GM11168 (cell line): ENCODE data around the gene SPTBN5.

Experiments
- in situ Hi-C: fragments of 300-500 bp; cut with MboI; formaldehyde crosslinking; loops from one replicate; pipeline ENCODE4 v1.12.0; 2022; ENCODE audit warnings: low sequenced_read_pairs; ENCODE audit not compliant: unreplicated experiment

SPTBN5 gene

DNA sequence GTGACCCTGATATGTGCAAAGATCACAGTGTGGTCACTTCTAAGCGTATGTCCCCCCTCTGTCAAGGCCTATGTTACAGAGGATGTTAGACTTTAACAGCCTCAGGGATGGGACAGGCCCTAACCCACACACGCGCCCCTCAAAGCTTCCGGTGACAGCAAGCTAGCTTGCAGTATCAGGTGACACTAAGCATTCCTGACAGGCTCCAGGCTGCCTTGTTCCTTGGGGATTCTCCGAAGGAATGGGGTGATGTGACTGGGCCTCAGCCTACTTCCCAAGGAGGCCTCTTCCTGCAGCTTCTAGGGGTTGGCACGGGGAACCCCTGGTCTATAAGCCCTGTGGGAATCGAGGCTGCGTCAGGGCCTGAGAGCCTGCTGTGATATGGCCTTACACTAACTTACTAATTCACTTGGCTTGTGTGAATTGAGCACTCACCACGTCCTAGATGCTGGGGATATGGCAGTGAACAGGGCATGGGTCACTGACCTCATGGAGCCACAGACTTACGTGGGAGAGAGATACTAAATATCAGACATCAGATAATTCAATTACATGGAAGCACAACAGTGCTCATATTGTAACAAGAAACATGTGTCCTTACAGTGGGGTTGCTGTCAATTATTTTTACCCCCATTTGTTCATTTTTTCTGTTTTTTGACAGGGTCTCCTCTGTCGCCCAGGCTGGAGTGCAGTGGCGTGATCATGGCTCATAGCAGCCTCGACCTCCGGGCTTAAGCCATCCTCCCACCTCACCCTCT lies 11.4 kb upstream of the SPTBN5 start:
- in situ Hi-C loops, result no loop called here

DNA sequence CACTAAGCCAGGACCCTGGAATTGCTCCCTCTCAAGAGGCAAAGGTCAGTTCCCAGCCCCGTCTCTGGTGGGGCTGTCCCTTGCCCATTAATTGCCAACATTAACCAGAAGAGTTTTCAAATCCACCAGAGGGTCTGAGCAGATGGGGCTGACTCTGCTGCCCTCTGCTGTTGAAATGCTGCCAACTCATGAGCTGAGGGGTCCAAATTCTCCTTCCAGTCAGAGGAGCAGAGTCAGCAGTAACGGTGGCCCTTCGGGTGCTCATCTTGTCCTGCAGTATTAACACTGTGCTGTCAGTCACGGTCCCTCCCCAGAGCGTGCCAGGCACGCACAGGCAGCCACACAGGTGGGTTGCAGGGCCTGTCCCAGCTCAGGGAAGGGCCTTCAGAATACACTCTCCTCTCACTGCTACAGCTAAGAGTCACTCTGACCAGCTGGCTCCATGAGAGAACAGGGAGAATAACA lies 10.7 kb upstream of the SPTBN5 start:
- in situ Hi-C loops, result no loop called here

DNA sequence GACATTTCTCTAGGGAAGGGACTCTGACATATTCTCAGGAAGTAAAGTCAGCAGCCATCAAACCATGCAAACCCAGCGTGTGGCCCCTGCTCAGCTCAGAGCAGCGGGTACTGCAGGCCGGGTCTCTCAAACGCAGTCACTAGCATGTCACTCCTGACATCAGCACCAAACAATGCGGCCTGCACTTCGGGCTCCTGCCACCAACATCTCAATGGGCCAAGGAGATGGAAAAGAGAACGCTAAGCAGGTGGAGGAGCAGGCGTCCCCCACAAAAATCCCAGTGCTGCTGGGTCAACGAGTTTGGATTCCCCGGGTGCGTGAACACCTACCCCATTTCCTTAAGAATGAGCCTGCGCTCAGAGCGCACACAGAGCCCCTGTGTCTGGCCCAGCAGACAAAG lies 9.9 kb upstream of the SPTBN5 start:
- in situ Hi-C loops, result no loop called here

DNA sequence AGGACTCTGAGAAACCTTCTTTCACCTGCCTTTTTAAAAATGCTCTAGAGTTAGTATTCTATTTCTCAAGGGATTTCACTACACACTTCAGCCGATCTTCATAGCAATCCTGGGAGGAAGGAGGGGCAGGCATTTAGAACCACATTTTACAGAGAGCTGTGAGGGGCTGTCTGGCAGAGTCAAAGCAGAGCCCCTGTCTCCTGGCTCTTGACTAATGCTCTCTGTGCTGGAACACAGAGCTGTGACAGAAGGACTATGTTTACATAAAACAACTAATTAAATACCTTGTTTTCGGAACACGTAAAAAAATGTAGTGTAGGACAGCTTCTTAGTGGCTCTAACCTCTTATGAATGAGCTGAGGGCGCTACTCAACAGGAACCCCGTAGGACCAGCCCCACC lies 7.6 kb upstream of the SPTBN5 start:
- in situ Hi-C loops, result no loop called here

DNA sequence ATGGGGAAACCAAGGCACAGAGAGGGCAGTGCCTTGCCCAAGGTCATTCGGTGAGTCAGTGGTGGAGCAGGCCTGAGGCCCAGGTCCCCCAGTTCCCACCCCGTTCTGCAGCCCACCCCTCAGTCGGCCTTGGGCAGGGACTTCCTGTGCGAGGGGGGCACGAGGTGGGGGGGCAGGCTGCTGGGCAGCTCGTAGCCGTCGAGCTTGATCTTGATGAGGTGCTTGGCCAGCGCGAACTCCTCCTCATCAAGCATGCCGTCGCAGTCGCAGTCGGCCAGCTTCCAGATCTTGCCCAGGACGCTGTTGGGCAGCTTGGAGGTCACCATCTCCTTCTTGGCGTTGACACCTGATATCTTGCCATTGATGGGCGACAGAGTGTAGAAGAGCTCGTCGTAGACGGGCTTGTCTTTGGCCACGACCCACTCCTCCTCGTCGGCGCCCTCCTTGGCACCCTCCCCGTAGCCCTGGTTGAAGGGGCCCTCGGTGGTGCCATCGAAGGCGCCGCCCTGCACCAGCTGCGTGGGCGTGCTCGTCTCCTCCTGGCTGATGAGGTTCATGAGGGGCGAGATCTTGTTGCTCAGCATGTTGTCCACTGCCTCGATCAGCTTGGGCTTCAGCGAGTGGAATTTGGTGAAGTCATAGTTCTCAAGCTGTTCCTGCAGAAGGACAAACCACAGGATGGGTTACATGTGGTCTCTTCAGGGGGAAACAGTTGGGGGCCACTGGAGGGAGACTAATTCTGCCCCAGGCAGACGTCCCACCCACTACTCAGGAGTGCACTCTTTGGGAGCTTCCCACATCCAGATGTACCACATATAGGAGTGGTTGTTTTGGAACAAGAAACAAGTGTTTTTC lies 6.9 kb upstream of the SPTBN5 start:
- in situ Hi-C loops, result no loop called here

DNA sequence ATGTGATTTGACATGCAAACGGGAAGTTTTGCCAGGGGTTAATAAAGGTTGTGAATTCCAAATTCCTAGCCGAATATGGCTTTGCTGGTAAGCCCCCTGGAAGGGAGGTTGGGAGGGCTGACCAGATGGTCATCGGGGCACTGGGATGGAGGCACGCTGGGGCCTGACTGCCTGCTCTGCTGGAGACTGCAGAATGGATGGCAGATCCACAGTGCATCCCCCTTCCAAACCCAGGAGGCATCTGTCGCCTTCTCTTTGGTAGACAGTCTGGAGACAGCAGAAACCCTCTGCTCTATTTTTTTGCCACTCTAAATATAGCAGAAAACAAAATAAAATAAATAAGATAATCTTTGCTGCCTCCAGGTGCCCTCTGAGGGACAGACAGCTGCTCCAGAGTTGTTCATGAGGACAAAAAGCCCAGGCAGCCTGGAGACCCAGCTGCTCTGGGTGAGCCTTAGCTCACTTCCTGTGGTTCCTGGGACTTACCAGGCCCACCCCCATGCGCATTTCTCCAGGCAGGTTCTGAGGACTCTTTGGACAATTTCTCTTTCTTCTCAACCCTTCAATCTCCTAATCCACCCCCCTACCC lies 6.1 kb upstream of the SPTBN5 start:
- in situ Hi-C loops, result no loop called here

DNA sequence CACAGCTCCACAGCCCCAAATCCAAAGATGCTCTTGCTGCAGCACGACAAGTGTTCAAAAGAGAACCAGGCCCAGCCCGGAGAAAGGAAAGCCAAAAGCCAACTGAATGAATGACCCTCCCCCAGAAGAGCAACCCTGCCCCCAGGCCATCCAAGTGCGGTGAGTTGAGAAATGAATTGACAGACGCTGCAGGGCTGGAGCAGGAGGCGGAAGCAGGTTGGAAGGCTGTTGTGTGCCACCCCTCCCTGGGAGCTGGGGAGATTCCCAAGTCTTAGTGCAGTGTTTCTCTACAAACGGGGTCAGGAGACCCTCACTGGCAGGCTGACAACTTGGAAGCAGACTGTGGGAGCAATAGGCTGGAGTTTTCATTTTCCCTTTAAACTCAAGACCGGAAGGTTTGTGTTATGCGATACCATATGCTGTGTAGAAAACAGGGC lies 3.5 kb upstream of the SPTBN5 start:
- in situ Hi-C loops, result no loop called here

DNA sequence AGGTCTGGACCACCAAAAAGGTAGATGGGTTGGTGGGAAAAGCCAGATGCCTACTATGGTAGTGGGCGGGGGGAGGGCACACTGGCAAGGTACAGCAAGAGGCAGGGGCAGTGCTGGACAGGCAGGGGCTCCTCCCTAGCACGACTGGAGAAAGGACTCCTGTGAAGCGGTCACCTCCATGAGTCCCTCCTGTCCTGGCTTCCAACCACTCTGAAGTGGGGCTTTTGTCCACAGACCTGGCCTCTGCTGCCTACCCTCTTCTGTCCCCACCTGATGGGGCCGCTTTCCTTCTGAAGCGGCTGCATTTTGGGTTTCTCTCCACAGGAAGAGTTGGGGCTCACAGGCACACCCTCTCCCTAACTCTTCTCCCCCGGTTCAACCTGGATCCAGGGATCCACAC lies 2.7 kb upstream of the SPTBN5 start:
- in situ Hi-C loops, result no loop called here

DNA sequence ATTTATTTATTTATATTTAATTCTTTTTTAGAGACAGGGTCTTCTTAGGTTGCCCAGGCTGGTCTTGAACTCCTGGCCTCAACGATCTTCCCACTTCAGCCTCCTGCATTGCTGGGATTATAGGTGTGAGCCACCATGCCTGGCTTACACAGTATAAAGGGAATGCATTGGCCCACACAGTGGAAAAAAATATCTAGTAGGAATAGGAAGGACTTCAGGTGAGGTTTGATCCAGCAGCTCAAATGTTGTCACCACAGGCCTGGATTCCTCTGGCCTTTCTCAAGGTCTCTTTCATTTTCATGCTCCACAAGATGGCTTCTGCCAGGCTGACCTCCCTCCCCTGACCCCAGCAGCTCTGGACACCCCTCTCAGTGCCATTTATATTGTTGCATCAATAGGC lies 2.1 kb upstream of the SPTBN5 start:
- in situ Hi-C loops, result no loop called here

DNA sequence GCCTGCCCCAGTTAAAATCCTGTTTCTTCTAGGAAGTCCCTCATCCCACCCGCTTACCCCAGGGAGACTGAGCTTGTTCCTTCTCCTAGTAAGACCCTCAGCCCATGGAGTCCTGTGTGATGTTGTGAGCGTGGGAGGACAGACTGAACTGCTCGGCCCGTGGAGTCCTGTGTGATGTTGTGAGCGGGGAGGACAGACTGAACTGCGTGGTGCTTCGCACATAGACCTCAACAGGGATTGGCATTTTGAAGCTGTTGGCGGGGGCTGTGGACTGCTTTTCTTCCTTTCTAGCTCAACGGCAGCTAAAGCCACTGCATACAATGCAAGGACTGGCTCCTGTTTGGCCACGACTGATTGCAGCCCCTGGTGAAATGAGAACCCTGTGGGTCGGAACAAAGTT lies 1.6 kb upstream of the SPTBN5 start:
- in situ Hi-C loops, result no loop called here

DNA sequence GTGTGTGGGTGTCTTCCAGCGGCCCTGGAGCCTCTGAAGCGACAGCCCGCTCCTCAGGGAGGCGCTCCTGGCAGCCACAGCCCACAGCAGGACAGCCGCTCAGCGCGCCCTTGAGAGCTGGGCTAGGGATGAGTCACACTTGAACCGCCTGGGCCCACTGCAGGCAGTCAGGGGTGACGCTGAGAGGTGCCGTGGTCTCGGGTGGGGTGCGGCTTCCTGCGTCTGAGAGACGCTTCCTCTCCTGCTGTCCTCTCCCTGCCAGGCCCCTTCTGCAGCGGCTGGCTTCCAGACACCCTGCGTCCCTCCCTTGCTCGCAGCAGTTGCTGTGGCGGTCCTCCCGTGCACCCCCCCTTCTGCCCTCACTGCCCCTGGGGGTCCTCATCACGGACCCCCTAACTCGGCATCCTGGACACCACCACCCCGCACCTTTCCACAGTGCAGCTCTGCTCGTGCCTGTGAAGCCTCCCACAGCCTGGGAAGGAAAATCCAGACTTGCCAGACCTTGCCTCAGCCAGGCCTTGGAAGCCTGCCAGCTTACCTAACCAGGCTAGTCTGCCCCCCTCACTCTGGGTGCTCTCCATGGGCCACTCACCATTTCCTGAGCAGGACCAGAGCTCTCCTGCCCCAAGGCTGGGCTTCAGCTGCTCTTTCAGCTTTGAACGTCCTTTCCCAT lies 1.1 kb upstream of the SPTBN5 start:
- in situ Hi-C loops, result no loop called here

DNA sequence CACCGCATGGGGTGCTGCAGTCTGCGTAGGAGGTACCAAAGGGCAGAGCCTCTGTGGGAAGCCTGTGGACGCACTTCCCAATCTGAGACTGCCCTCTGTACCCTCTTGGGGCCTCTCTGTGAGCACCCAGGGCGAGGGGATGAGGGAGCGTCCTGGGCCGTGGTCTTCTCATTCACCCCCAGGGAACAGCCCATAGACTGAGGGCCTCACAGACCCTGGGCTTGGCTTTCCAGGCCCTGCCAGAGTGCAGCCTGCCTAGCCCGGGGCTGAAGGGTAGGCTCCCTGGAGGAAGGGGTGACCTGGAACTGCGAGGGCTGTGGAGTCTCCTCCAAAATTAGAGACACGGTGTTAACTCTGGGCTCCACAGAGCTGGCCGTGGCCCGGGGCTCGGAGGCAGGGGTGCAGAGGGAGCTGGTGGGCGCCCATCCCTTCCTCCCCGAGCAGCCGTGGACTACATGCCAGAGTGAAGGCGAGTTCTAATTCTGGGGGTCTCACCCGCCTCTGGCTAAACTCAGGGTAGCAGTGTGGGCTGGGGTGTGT lies 468 bp upstream of the SPTBN5 start:
- in situ Hi-C loops, result no loop called here

DNA sequence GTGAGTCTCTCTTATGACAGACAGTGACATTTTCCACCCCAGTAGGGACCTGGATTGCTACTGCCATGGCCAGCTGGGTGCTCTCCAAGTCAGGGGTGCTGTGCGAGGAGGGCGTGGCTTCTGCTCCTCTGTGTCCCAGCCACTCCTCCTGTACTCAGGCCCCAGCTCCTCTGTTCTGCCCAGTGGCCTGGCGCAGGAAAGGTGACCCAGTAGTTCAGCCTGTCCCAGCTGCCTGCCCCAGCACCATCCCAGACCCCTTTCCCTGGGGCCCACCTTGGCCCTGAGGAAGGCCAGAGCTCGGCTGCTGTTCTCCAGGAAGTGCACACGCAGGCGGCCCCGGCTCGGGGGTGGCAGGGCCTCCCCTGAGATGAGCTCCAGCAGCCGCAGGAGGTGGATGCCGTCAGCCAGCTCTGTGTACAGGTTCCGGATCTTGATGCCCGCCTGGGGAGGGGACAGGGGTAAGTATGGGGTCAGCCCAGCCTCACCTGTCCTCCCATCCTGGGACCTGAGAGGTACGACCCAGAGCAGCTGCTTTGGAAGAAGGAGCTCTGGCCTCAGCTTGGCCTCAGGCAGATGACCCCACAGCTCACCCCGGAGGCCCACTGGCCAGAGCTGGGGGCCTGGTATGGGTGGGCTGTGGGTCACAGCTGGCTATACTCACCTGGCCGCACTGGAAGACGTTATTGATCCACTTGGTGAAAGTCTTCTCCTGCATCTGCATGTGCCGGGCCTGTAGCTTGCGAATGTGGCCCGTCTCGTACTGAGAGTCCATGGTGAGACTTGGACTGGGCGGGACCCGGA lies 1.0 kb downstream of the SPTBN5 start:
- in situ Hi-C loops, result no loop called here

DNA sequence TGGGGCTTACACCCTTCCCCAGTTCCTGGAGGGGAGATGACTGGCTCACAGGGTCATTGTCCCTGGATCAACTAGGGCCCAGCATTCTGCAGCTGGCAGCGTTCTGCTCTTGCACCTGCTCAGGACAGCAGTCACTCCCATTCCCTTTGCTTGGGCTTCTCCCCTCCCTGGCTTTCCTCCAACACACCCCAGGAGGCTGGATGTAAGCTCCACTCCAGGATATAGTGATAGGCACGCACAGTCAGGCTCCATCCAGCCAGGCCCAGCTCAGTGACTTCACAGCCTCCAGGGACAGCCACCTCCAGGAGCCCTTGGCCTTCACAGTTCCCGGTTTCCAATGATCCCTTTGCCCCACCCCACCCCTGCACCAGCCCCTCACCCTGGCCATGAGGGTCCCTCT lies 1.9 kb downstream of the SPTBN5 start:
- in situ Hi-C loops, result no loop called here

DNA sequence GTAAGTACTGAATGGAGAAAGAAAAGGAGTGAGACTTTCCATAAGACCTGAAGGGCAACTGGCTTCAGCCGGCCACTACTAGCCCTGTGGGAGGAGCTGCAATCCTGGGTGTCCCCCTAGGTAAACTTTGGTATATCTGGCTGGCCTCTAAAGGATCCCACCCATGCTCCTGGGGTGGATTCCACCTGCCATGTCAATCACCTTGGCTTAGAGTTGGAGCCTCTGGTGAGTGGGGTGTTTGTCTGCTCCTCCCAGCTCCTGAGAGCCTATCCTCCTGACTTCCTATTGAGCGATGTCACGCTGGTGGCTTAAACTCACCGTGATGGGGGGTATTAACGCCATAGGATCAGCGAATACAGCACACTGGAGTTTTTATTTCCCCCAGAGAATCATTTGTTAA lies 2.6 kb downstream of the SPTBN5 start:
- in situ Hi-C loops, result no loop called here

DNA sequence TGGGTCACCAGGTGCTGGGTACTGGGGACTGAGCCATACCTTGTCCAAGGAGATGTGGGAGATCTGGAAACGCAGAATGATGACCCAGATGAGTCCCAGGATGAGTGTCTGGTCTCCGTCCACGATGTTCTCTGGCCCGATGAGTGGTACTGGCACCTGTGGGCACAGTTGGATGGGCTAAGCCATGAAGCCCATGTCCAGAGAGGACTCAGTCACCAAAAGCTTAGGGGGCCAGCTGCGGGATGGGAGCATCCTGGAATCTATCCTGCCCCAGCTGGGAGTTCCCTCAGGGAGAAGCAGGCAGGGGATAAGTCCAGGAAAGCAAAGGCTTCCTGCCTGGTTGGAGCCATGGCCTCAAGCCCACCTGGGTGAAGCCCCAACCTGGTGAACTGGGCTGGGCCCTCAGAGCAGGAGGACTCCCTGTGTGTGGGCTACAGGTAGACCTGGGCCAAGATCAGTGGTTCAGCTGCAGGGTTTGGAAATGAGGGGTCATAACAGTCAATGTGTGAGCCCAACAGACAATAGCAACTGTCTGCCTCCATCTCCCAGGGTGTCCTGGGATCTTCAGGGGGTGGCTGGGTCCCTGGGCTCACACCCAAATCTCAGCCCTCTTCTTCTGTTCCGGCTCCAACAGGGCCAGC lies 3.7 kb downstream of the SPTBN5 start:
- in situ Hi-C loops, result no loop called here

DNA sequence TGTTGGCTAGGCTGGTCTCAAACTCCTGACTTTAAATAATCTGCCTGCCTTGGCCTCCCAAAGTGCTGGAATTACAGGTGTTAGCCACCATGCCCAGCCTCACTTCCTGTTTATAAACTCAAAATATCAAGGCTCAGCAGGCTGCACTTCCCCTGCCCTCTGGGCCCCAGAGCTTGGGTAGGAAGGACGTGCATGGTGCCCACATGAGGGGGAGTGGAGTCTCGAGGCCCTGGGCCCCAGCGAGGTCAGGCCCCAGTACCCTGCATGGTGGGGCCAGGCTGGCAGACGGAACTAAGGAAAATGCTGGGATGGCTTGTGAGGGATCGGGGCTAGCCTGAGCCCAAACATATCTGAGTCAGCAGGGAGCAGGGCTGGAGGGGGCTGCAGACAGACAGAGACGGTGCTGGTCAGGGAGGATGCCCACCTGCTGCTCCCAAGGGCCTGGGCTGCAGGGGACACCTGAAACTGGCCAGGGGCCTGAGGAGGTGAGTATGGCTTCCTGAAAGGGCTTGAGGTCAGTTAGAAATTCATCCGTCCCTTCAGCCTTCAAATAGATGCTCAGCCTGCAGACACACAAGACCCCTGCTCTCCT lies 5.1 kb downstream of the SPTBN5 start:
- in situ Hi-C loops, result no loop called here

DNA sequence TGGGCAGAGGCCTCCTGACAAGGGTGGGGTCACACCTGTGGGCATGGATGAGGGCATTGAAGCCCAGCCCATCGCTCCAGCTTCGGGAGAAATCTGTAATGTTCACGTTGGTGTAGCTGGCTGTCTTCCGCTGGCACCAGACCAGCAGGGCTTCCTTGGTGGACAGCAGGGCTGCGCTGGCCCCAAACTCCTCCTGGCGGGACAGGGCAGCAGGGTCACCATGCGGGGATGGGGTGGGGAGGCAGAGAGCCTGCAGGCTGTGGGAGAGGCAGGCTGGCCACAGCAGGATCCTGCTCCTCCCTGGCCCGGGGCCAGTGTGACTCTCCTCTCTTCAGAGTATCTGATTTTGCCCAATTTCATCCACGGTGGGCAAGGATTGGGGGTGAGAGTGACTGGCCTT lies 6.0 kb downstream of the SPTBN5 start:
- in situ Hi-C loops, result no loop called here

DNA sequence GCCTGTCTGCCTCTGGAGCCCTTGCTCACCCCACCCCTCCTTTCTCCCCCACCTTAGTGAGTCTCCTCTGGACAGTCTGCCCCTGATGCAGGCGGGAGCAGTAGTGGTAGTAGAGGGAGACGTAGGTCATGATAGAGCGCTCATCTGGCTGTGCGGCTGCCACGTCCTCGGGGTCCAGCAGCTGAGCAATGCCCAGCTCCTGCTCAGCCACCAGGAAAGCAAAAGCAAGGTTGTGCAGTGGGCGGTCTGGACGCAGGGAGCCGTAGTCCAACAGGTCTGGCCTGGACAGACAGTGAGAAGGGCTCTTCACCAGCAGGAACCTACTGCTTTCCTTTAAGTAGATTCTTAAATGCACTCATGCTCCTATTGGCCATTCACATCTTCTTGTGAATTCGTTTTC lies 6.7 kb downstream of the SPTBN5 start:
- in situ Hi-C loops, result no loop called here
